ENCODE data around the gene PIGL.
A peak's percentile ranks its signal among the peaks of the same experiment; 100 is the strongest.
"Not testable (repeated sequence)": the region's sequence is repeated elsewhere in the genome, so short reads cannot be mapped to it uniquely, and the experiment has no call there.

PIGL gene

DNA sequence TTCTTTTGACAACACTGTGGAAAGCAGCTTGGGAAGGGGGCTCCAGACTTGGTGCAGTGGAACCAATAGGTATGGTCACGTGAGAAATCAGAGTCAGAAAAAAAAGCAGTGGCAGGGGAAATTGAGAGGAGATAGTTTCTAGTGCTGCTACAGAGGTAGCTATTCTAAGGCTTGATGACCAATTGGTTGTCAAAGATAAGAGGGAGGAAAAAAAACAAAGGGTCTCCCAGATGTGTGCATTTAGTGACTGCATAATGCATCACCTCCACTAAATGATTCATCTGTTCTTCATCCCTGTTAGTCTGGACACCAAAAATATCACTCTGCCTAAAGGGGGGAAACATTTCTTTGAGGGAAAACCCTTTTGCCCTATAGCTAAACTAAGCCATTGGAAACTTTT lies 56.5 kb downstream of the PIGL start:
- no peak for DNase-seq

GRCh38 chr17:16273929-16274339 lies 56.9 kb downstream of the PIGL start:
- no peak for DNase-seq

DNA sequence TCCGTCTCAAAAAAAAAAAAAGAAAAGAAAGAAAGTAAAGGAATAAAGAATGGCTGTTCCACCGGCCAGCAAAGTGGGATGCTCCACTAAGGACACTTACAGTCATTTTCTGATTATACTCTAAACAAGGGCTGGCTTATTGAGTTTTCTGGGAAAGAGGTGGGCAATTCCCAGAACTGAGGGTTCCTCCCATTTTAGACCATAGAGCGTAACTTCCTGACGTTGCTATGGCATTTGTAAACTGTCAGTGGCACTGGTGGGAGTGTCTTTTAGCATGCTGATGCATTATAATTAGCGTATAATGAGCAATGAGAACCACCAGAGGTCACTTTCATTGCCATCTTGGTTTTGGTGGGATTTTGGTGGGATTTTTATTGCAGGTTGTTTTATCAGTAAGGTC lies 58.0 kb downstream of the PIGL start:
- no peak for DNase-seq

DNA sequence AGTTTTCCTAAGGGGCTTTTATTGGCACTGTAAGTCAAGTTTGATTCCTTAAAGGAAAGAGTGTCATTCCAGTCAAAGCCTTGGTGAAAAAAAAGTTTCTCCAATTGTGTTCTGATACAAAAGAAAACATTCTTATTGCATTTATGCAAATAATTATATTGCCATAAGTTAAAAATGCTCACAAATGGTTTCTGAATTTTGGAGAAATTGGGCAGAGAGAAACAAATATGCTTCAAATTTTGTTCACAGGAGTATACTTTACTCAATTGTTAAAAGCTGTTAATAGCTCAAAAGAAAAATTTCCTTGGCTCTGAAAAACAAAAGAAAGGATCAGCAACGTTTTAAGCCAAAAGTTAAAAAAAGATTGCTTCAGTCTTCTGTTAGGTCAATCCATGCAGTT lies 60.2 kb downstream of the PIGL start:
- no peak for DNase-seq

- DNase-seq: no peak
Measured at GRCh38 chr17:16281351-16281750, 64.3 kb downstream of the PIGL start.

DNA sequence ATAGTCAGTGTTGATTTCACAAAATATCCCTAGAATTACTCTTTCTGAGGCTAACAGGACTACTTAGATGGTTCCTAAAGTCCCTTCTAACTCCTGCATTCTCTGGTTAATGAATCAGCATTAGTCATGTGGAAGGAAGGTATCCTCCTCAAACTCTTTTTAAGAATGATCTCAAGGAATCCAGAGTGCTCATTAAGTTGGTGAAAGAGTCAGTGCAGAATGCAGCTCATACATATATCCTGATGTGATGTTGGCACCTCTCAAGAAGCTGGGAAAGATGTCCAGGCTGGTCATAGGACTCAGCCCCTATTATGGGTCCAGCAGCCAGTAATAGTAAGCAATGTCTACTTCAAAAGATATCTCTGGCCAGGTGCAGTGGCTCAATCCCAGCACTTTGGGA lies 65.5 kb downstream of the PIGL start:
- no peak for DNase-seq

DNA sequence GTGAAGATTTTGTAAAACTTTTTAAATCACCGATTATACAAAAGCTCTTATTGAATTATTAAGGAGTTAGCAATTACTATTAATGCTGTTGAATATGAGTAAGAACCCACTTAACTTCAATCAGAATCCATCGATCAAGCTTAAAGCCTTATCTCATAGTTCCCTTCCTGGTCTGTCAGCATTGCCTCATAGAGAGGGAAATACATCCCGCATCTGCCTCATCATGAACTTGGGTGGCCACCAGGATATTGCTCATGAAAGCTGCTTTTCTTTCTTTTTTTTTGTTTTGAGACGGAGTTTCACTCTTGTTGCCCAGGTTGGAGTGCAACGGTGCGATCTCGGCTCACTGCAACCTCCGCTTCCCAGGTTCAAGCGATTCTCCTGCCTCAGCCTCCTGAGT lies 66.7 kb downstream of the PIGL start:
- no peak for DNase-seq

DNA sequence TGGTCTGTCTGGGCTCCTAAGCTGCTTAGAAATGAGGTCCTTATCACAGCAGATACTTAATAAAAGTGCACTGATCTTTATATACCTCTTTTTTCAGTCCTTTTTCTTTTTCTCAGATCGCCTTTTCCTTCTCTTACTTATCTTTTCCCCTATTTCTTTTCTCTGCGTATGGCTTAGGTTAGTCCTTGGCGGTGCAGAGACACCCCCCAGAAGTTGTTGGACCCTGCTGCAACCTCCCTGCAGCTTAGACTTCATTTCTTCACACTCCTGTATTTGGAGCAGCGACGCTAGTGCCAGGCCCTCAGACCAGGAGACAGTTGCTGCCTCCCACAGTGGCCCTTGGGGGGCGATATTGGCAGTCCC lies 68.6 kb downstream of the PIGL start:
- no peak for DNase-seq

- DNase-seq: peak in 4 of 56 donors; percentile 2 to 28 (median 6)
Measured at GRCh38 chr17:16286009-16286946, 69.3 kb downstream of the PIGL start.

DNA sequence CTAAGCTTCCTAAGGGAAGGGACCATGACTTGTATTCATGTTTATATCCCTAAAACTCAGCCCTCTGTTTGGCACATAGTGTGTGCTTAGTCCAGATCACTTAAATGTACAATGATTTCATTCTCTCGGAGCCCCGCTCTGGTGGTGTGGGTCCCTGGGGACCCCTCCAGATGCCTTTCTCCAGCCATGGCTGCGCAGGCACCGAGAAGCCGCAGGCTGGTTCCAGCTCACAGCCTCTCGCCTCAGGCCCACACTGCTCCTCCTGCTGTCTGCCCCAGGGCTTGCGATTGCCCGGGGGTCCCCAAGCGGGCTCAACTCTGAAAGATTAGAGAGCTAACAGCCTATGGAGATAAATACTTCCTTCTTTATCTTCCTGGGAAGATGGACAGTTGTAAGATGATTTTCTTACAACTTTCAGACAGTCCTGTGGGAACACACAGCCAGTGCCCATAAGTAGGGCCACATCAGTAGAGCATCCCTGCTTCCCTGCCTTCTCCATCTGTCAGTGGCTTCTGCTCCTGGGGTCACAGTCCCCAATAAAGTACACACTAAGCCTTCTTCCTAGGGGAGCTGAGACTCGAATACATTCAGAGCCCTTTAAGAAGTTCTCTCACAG lies 70.0 kb downstream of the PIGL start:
- DNase-seq: no peak

GRCh38 chr17:16287563-16288027 lies 70.6 kb downstream of the PIGL start:
- DNase-seq: no peak

DNA sequence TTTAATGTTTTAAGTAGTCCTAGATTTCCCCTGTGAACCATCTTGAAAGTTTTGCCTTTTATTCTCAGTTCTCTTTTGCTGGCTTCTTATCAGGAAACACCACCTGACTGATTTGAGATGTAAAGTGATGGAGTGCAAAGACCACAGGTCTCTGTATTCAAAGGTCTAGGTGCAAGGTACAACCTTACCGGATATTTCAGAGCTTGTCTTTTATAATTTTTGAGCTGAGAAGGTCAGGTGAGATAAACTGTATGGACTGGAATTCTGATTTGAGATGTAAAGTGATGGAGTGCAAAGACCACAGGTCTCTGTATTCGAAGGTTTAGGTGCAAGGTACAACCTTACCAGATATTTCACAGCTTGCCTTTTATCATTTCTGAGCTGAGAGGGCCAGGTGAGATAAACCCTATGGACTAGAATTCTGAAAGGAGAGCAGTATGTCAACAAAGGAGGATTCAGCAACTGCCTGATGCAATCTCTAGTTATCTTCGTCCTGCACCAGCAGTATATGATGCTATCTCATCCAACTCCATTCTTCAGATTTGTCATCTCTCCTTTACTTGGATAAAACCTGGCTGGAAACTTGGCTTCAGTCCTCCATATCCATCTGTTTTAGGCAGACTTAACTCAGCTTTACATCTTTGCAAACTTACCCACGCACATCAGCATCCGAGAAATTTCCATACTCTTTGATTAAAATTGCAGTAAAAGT lies 72.0 kb downstream of the PIGL start:
- no peak for DNase-seq

DNA sequence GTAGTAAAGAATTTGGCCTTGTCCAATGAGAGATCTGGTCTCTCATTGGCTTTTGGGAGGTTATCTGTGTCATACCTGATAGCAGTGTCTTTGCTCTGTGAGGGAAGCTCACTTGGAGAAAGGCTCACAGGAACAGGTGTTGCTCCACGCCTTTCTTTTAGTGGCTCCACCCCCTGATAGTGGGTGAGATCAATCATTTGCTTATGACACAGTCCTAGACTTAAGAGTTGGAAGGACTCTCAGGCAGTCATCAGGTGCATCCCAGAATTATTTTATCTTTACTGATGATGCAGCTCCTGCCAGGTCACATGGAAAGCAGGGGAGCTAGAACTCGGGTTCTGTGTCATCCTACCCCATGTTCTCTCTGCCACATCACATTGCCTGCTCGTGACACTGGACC lies 76.9 kb downstream of the PIGL start:
- DNase-seq: no peak

DNA sequence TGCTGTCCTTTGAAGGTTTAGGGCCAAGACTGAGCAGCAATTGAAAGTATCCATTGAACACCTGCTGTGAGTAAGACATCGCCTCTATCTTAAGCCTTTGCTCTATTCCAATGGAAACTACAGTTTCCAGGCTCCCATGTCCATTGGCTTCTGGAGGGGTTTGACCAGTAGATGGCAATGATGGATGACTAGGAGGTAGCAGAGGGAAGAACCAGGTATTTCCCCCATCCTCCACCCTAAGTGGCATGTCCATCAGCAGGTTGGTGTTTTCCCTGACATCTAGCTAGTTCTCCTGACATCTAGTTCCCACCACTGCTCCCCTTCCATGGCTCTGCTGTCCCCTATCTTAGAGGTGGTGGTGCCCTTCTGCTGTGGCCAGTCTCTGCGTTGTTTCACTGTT lies 77.5 kb downstream of the PIGL start:
- no peak for DNase-seq

DNA sequence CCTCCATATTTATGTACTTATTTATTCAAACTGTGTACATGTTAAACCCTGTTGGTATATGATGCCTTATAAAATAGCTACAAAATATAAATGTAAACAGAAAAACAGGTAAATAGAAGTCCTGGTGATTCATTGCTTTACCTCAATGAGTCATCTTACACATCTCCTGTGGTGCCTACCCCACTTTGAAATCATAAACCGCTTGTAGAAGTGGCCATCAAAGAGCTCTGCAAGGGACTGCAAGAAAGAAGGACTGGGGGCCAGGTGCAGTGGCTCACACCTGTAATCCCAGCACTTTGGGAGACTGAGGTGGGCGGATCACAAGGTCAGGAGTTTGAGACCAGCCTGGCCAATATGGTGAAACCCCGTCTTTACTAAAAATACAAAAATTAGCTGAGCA lies 79.1 kb downstream of the PIGL start:
- DNase-seq: not testable (repeated sequence)

- no peak for DNase-seq
Measured at GRCh38 chr17:16297367-16298139, 80.5 kb downstream of the PIGL start.

- DNase-seq: no peak
Measured at GRCh38 chr17:16298140-16298662, 81.2 kb downstream of the PIGL start.

DNA sequence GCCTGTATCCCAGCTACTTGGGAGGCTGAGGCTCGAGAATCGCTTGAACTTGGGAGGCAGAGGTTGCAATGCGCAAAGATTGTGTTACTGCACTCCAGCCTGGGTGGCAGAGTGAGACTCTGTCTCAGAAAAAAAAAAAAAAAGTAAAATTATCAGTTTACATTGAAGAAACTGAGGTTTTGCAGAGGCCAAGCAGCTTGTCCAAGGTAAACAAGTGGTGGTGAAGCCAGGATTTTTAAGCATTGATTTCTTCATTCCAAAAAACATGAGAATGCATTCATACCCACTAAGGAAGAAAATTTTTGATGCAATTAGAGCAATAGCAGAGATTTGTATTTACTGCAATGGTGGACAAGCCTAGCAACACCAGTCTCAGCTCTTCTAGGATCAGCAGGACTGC lies 83.5 kb downstream of the PIGL start:
- DNase-seq: no peak

DNA sequence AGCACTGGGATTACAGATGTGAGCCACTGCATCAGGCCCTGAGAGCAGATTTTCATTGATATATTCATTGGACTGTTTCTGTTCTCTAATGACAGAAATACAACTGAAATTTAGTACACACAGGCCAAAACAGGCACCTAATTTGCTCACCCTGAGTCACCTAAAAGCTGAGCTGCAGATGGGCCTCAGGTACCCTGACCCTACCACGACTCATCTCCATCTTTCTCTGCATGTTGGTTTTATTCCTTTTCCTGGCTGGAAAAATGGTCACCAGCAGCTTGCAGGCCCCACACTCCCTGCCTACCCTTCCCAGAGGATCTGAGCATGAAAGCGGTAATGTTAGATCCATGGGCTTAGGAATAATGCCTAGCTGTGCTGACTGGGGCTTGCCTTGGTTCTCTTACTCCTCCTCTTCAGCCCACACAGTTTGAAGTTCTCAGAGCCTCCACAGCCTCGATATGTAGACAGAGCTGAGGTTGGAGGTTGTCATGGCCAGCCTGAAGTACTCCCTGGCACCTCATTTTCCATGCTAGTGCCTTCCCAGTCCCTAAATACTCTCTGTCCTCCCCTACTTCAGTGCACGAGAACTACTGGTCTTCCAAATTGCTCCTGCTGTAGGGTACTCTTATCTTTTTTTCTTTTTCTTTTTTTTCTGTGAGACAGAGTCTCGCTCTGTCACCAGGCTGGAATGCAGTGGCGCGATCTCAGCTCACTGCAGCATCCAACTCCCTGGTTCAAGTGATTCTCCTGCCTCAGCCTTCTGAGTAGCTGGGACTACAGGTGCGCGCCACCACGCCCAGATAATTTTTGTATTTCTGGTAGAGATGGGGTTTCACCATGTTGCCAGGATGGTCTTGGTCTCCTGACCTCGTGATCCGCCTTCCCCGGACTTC lies 85.2 kb downstream of the PIGL start:
- DNase-seq: no peak

GRCh38 chr17:16302856-16303255 lies 85.8 kb downstream of the PIGL start:
- no peak for DNase-seq
